Progenitor cell of endocrine pancreas (in vitro differentiated cells): ENCODE measurements around the gene FNDC3A. TPM values are rescaled to one million over a fixed set of nuclear protein-coding genes. Genes with fewer than 3 reads are reported as not detected.

ENCODE experiments used
- DNase-seq: peaks from one replicate; pipeline ENCODE4 v3.0.0; 2021; ENCODE audit warnings: low spot score; ENCODE audit not compliant: unreplicated experiment
- H3K27ac Mint-ChIP-seq: 2 replicates; pipeline ENCODE4 v1.8.0; 2021; ENCODE audit warnings: mild to moderate bottlenecking, moderate library complexity, mixed read lengths
- H3K27me3 Mint-ChIP-seq: 2 replicates; pipeline ENCODE4 v1.8.0; 2021; ENCODE audit warnings: mixed read lengths
- H3K36me3 Mint-ChIP-seq: 2 replicates; pipeline ENCODE4 v1.8.0; 2022; ENCODE audit warnings: mixed read lengths; ENCODE audit not compliant: insufficient read depth
- H3K4me1 Mint-ChIP-seq: 2 replicates; pipeline ENCODE4 v1.8.0; 2021; ENCODE audit warnings: low read depth, mixed read lengths
- H3K4me3 Mint-ChIP-seq: 2 replicates; pipeline ENCODE4 v1.8.0; 2021; ENCODE audit warnings: low read depth, mild to moderate bottlenecking, moderate library complexity, mixed read lengths
- H3K9me3 Mint-ChIP-seq: 2 replicates; pipeline ENCODE4 v1.8.0; 2021; ENCODE audit warnings: low read depth, mixed read lengths
- total RNA-seq: library from RNA; stranded (reverse); gene quantifications from 2 replicates; pipeline ENCODE4 v1.2.1, GENCODE V29; 2021
- TF ChIP-seq, protein P1 (sequence below): fragments of 200-600 bp; sonication (generic); IDR thresholded peaks from one replicate; pipeline ENCODE4 v1.5.0; 2021; ENCODE audit warnings: antibody characterized with exemption, mild to moderate bottlenecking; ENCODE audit not compliant: unreplicated experiment

The FNDC3A gene
- total RNA-seq, 1 donor from 2014 or later = 116 TPM

DNA sequence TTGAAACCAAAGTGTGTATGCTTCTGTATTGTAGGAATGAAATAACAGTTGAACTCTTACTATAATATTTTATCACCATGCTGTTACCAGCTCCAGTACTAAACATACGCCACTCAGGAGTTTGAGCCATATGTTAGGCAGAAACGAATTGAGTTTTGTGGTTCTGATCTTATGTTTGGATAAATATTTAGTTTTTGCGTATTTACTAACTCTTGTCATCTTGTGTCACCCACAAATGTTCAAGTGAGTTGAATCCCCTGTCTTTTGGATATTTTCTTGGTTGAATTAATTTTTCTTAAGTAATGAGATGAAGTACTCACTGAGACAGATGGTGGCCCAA, 1.5 kb downstream of the FNDC3A start:
- DNase-seq = no peak
- H3K36me3 Mint-ChIP-seq = peaks cover 6% of the 10 kb centered on the region
- no peaks in the 10 kb centered on the region for H3K27me3 Mint-ChIP-seq
- TF ChIP-seq, protein P1, sequence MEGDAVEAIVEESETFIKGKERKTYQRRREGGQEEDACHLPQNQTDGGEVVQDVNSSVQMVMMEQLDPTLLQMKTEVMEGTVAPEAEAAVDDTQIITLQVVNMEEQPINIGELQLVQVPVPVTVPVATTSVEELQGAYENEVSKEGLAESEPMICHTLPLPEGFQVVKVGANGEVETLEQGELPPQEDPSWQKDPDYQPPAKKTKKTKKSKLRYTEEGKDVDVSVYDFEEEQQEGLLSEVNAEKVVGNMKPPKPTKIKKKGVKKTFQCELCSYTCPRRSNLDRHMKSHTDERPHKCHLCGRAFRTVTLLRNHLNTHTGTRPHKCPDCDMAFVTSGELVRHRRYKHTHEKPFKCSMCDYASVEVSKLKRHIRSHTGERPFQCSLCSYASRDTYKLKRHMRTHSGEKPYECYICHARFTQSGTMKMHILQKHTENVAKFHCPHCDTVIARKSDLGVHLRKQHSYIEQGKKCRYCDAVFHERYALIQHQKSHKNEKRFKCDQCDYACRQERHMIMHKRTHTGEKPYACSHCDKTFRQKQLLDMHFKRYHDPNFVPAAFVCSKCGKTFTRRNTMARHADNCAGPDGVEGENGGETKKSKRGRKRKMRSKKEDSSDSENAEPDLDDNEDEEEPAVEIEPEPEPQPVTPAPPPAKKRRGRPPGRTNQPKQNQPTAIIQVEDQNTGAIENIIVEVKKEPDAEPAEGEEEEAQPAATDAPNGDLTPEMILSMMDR = no peak
- peak overlapping the region; percentile 96 for H3K4me3 Mint-ChIP-seq
- peak overlapping the region; percentile 98 for H3K27ac Mint-ChIP-seq
- H3K9me3 Mint-ChIP-seq = peaks cover 7% of the 10 kb centered on the region
- H3K4me1 Mint-ChIP-seq = peaks cover 29% of the 10 kb centered on the region

DNA sequence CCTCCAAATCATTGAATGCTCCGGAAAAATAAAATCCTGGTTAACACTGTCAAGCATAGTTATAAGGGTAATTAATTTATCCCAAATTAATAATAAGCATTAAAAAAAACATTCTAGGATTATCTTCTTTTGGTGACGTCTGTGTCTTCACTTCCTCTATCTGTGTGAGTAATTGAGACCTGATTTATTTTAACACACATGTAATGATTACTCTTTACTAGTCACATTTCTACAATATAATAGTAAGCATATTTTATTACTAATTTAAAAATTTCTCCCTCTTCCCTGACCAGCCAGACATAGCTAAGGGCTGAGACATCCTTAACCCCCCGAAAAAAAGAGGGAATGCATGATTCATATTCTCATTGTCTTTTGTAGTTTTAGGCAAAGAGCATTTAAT, 2.3 kb downstream of the FNDC3A start:
- H3K4me3 Mint-ChIP-seq = peak overlapping the region; percentile 48
- no peak for DNase-seq
- TF ChIP-seq, protein P1 = no peak
- H3K4me1 Mint-ChIP-seq = peaks cover 29% of the 10 kb centered on the region
- H3K27ac Mint-ChIP-seq = no peak overlapping the region
- no peaks in the 10 kb centered on the region for H3K27me3 Mint-ChIP-seq
- H3K36me3 Mint-ChIP-seq = peaks cover 6% of the 10 kb centered on the region
- H3K9me3 Mint-ChIP-seq = peaks cover 7% of the 10 kb centered on the region

DNA sequence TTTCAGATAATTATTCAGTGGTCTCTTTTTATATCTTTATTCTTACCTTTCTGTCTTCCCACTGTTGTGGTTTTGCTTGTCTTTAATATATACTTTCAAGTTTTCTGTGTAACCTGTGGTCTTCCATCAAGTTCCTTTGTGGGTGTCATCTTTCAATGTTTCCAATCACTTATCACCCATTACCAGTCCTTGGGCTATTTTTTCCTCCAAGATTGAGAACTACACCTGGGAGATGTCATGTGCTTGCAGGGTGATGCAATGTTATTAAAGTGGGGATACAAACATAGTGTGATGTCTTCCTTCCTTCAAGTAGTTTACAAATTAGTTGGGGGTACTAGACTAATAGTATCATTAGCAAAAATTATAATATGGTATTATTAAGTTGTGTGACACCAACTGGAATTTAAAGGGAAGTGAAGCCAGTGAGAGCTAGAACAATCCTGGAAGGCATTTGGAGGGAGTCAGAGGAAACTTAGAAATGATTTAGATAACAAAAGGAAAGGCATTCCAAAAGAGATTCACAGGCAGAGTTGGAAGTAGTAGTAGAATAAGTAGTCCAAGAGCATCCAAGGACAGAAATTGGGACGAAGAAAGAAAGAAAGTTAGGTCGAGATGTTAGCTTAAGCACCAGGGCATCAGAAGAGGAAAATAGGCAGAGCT, 3.4 kb downstream of the FNDC3A start:
- no peaks in the 10 kb centered on the region for H3K36me3 Mint-ChIP-seq
- peak overlapping the region; percentile 55 for H3K4me3 Mint-ChIP-seq
- no peaks in the 10 kb centered on the region for H3K27me3 Mint-ChIP-seq
- TF ChIP-seq, protein P1 = no peak
- H3K27ac Mint-ChIP-seq = no peak overlapping the region
- no peak for DNase-seq
- peaks cover 28% of the 10 kb centered on the region for H3K4me1 Mint-ChIP-seq
- H3K9me3 Mint-ChIP-seq = no peaks in the 10 kb centered on the region

DNA sequence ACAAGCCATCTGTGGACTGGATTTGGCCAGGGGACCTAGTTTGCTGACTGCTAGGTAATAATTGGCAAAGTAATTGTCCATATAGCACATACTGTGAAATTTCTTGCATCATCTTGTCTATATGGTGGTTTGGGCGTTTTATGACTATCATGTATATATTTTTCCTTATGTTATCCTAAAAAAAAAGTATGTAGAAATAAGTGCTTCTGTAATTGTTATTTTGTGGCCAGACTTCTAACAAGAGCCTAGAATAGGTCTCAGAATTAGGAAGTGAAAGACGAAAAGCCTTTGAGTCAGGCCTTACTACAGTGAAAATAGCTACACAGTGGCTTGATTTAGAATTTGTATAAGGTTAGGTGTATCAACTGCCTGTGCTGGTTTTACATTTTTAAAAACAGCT, 4.2 kb downstream of the FNDC3A start:
- Mint-ChIP-seq H3K4me1 (peaks cover 22% of the 10 kb centered on the region), H3K27me3 (no peaks in the 10 kb centered on the region), H3K36me3 (no peaks in the 10 kb centered on the region), H3K9me3 (no peaks in the 10 kb centered on the region), H3K27ac (no peak overlapping the region), H3K4me3 (no peak overlapping the region)
- TF ChIP-seq, protein P1 = no peak
- DNase-seq = no peak

DNA sequence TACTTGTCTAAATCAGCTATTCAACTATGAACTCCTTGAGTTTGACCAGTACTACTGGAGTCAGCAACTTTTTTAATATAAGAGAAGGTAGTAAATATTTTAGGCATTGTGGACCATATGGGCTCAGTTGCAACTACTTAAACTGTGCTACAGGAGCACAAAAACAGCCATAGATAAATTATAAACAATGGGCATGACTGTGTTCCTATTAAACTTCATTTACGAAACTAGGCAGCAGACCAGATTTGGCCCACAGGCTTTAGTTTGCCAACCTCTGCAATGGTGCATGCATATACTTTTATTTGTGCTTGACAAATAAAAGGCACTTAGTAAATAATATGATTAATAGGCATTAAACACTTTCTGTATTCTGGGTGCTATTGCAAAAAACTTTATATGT, 7.6 kb downstream of the FNDC3A start:
- TF ChIP-seq, protein P1 = no peak
- Mint-ChIP-seq H3K27me3 (no peaks in the 10 kb centered on the region), H3K4me3 (no peak overlapping the region)

More for the DNA sequence above, 7.6 kb downstream of the FNDC3A start:
- DNase-seq = no peak
- Mint-ChIP-seq H3K27ac (no peak overlapping the region), H3K36me3 (peaks cover 1% of the 10 kb centered on the region), H3K4me1 (peaks cover 12% of the 10 kb centered on the region), H3K9me3 (no peaks in the 10 kb centered on the region)
